ENCODE results near the gene NTNG1. TPM values are rescaled to one million over a fixed set of nuclear protein-coding genes. Genes with fewer than 3 reads are reported as not detected.

The NTNG1 gene
- total RNA-seq = 5.0 and 11.6 TPM in 2 replicates

GRCh38 chr1:107140703-107141490 is at the start of gene NTNG1:
Gene NTNG1 (plus strand): TSS chr1:107141039.

Other genes with a start within 250 kb of the NTNG1 start
- gene PRMT6, start 84.4 kb upstream of the NTNG1 start, total RNA-seq = 16.7 and 17.5 TPM in 2 replicates

Measured in smooth muscle cell of trachea (primary cell).